Activated T-helper 2 cell treated with anti-CD3 and anti-CD28 coated beads, Interferon-gamma antibody, Interleukin-2, Interleukin-4, amounts not matched to agents 10 μg/mL and 5 μg/mL and 100 μg/mL, durations not matched to agents 14 hours and 24 hours and 36 hours (primary cell): ENCODE measurements around the gene RBM10. TPM values are rescaled to one million over a fixed set of nuclear protein-coding genes. Genes with fewer than 3 reads are reported as not detected.

Source experiments
- DNase-seq: peaks from one replicate; pipeline ENCODE4 v3.0.0; 2021; ENCODE audit warnings: low spot score
- H3K27ac Mint-ChIP-seq: one replicate; pipeline ENCODE4 v1.8.0; 2021; ENCODE audit warnings: mixed read lengths
- H3K27me3 Mint-ChIP-seq: one replicate; pipeline ENCODE4 v1.8.0; 2021; ENCODE audit warnings: low read depth, mixed read lengths
- H3K36me3 Mint-ChIP-seq: one replicate; pipeline ENCODE4 v1.8.0; 2021; ENCODE audit warnings: low read depth, mixed read lengths
- H3K4me1 Mint-ChIP-seq: one replicate; pipeline ENCODE4 v1.8.0; 2021; ENCODE audit warnings: low read depth, mixed read lengths
- H3K4me3 Mint-ChIP-seq: one replicate; pipeline ENCODE4 v1.8.0; 2021; ENCODE audit warnings: low read depth, mild to moderate bottlenecking, moderate library complexity, mixed read lengths
- H3K9me3 Mint-ChIP-seq: one replicate; pipeline ENCODE4 v1.8.0; 2021; ENCODE audit warnings: mixed read lengths
- intact Hi-C: fragments of 100-400 bp; cut with micrococcal nuclease; formaldehyde crosslinking; loops from one replicate; pipeline ENCODE4 v1.15.1; 2023
- total RNA-seq: library from RNA; stranded (reverse); gene quantifications from 2 replicates; pipeline ENCODE4 v1.2.3, GENCODE V29; 2022

RBM10 gene
- total RNA-seq, 1 donor from 2014 or later: 69.2 TPM

GRCh38 chrX:47224266-47224895 is 79.4 kb downstream of the RBM10 start:
- Mint-ChIP-seq H3K4me1 (peaks cover 19% of the 10 kb centered on the region), H3K27me3 (no peaks in the 10 kb centered on the region), H3K27ac (no peak overlapping the region), H3K36me3 (peaks cover 68% of the 10 kb centered on the region), H3K9me3 (no peaks in the 10 kb centered on the region), H3K4me3 (no peak overlapping the region)
- intact Hi-C loops: no loop called here
- no peak for DNase-seq

- intact Hi-C loops: no loop called here
- Mint-ChIP-seq H3K4me1 (peaks cover 14% of the 10 kb centered on the region), H3K36me3 (peaks cover 64% of the 10 kb centered on the region), H3K27ac (no peak overlapping the region), H3K4me3 (no peak overlapping the region), H3K27me3 (no peaks in the 10 kb centered on the region), H3K9me3 (no peaks in the 10 kb centered on the region)
- no peak for DNase-seq
Measured at GRCh38 chrX:47224896-47225290, 79.9 kb downstream of the RBM10 start.

GRCh38 chrX:47226071-47226470 is 81.0 kb downstream of the RBM10 start:
- intact Hi-C loops: no loop called here
- Mint-ChIP-seq H3K9me3 (no peaks in the 10 kb centered on the region), H3K36me3 (peaks cover 59% of the 10 kb centered on the region), H3K27me3 (no peaks in the 10 kb centered on the region), H3K27ac (peak overlapping the region; percentile 42), H3K4me3 (no peak overlapping the region), H3K4me1 (peaks cover 4% of the 10 kb centered on the region)
- no peak for DNase-seq

- DNase-seq: no peak
- Mint-ChIP-seq H3K4me1 (peaks cover 6% of the 10 kb centered on the region), H3K36me3 (peaks cover 59% of the 10 kb centered on the region), H3K27me3 (no peaks in the 10 kb centered on the region), H3K27ac (peak overlapping the region; percentile 42), H3K9me3 (no peaks in the 10 kb centered on the region), H3K4me3 (no peak overlapping the region)
- intact Hi-C loops: no loop called here
Measured at GRCh38 chrX:47226531-47227333, 81.7 kb downstream of the RBM10 start.

DNA sequence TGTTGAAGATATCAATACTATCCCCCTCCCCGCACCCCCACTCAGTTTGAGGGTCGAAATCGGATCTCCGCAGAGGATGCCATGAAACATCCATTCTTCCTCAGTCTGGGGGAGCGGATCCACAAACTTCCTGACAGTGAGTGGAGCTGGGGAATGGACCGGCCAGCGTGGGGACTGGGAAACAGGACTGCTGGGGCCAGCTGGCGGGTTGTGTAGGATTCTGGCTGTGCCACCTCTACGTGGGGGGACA is 82.2 kb downstream of the RBM10 start:
- no peak overlapping the region for H3K4me3 Mint-ChIP-seq
- H3K4me1 Mint-ChIP-seq: peaks cover 6% of the 10 kb centered on the region
- peaks cover 54% of the 10 kb centered on the region for H3K36me3 Mint-ChIP-seq
- H3K27ac Mint-ChIP-seq: no peak overlapping the region
- DNase-seq: no peak
- H3K9me3 Mint-ChIP-seq: no peaks in the 10 kb centered on the region
- H3K27me3 Mint-ChIP-seq: no peaks in the 10 kb centered on the region
- intact Hi-C loops: no loop called here

DNA sequence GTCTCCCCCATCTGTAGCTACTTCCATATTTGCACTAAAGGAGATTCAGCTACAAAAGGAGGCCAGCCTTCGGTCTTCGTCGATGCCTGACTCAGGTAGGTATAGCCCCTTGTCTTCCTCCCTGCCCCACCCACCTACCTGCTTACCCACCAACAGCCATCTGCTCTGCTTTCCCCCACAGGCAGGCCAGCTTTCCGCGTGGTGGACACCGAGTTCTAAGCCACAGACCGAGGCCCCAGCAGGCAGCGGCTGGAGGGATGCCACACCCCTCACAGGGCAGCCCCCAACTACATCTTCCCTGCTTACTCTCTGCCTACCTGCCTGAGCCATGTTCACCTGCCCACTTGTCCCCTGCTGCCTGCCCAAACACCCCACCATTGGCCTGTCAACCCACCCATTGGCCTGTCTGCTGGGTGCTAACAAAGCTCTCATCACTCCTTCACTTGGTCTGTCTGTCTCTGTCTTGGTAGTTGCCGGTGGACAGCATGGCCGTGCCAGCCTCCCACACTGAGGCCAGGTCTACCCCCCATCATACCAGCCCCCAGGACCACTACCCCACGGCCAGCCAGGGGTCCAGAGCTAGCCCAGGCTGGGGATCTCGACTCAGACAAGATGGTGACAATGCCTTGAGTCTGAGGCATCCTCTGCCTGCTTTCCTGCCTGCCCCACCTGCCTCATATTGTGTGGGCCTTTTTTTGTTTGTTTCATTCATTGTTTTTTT is 83.7 kb downstream of the RBM10 start:
- Mint-ChIP-seq H3K4me1 (peaks cover 8% of the 10 kb centered on the region), H3K27ac (no peak overlapping the region), H3K9me3 (no peaks in the 10 kb centered on the region), H3K4me3 (no peak overlapping the region), H3K36me3 (peaks cover 42% of the 10 kb centered on the region), H3K27me3 (no peaks in the 10 kb centered on the region)
- intact Hi-C loops: no loop called here
- DNase-seq: no peak

- no peak for DNase-seq
- Mint-ChIP-seq H3K27me3 (no peaks in the 10 kb centered on the region), H3K36me3 (peaks cover 36% of the 10 kb centered on the region), H3K4me1 (peaks cover 8% of the 10 kb centered on the region), H3K4me3 (no peak overlapping the region), H3K27ac (no peak overlapping the region), H3K9me3 (no peaks in the 10 kb centered on the region)
- intact Hi-C loops: no loop called here
Measured at GRCh38 chrX:47229427-47229826, 84.4 kb downstream of the RBM10 start.

DNA sequence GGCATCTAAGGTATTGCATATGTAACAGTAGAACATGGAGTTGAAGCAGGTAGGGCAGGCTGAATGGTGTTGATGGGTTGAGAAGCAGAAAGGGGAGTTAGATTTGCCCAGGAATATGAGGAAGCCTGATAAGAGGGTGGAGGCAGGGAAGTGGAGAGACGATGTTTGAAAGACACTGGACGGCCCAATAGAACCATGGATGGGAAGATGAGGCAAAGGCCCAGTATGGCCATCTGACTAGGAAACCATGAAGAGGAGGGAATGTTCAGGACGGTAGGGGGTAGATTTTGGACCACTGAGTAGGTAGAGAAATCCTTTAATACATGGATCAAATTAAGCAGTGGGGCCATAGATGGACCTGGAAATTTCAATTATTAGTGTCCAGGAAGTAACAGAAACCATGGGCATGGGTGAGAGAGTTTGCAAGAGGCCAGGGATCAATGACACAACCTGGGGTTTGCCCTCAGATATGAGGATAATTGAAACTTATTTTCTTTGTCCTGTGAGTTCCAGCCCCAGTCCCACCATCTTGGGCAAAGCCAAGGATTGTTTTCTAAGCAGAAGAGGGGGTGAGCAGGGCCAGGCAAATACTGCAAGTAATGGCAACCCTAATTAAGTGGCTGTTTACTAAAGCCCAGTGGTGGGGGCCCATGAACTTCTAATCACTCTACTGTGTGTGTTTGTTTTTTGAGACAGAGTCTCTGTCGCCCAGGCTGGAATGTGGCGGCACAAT is 85.3 kb downstream of the RBM10 start:
- H3K27ac Mint-ChIP-seq: peak overlapping the region; percentile 19
- DNase-seq: no peak
- H3K27me3 Mint-ChIP-seq: no peaks in the 10 kb centered on the region
- H3K4me1 Mint-ChIP-seq: peaks cover 10% of the 10 kb centered on the region
- no peak overlapping the region for H3K4me3 Mint-ChIP-seq
- H3K9me3 Mint-ChIP-seq: no peaks in the 10 kb centered on the region
- intact Hi-C loops: loop anchor here (10.0 kb wide), 1 partner anchor 84 kb away; no protein-coding TSS in a partner anchor
- peaks cover 37% of the 10 kb centered on the region for H3K36me3 Mint-ChIP-seq

DNA sequence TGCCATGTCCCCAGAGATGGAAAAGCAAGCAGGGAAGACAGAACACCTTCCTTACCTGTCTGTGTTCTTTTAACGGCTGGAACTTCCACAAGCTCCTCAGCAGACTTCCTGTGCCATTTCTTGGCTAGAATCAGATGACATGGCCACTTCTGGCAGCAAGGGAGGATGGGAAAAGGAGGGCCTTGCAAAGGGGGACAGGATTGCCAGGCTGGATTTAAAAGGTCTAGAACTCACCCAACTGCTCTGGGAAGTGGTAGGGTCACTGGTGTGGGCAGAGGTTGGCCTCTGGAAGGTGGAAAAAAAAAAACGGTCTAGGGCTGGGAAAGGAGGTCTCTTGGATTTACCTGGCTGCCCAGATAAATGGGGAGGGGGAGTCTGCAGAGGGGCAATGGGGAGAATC is 86.1 kb downstream of the RBM10 start:
- Mint-ChIP-seq H3K27ac (no peak overlapping the region), H3K27me3 (no peaks in the 10 kb centered on the region), H3K9me3 (no peaks in the 10 kb centered on the region), H3K4me1 (peaks cover 19% of the 10 kb centered on the region), H3K4me3 (no peak overlapping the region), H3K36me3 (peaks cover 33% of the 10 kb centered on the region)
- no peak for DNase-seq
- intact Hi-C loops: loop anchor here (10.0 kb wide), 1 partner anchor 84 kb away; no protein-coding TSS in a partner anchor

GRCh38 chrX:47232197-47232802 is 87.3 kb downstream of the RBM10 start:
- peaks cover 26% of the 10 kb centered on the region for H3K36me3 Mint-ChIP-seq
- H3K27me3 Mint-ChIP-seq: no peaks in the 10 kb centered on the region
- peaks cover 20% of the 10 kb centered on the region for H3K4me1 Mint-ChIP-seq
- peak overlapping the region; percentile 95 for H3K27ac Mint-ChIP-seq
- no peak for DNase-seq
- H3K9me3 Mint-ChIP-seq: no peaks in the 10 kb centered on the region
- peak overlapping the region; percentile 86 for H3K4me3 Mint-ChIP-seq
- intact Hi-C loops: loop anchor here (2.0 to 10.0 kb wide), 2 partner anchors 17 to 83 kb away; no protein-coding TSS in a partner anchor

- H3K36me3 Mint-ChIP-seq: peaks cover 26% of the 10 kb centered on the region
- H3K27ac Mint-ChIP-seq: peak within 1 kb of the TSS; percentile 95
- H3K27me3 Mint-ChIP-seq: no peaks in the 10 kb centered on the region
- peaks cover 20% of the 10 kb centered on the region for H3K4me1 Mint-ChIP-seq
- peak; percentile 16 for DNase-seq
- intact Hi-C loops: loop anchor here (1.0 to 10.0 kb wide), 4 partner anchors 15 to 82 kb away; partner anchors contain the start of genes CDK16 and UBA1
- H3K4me3 Mint-ChIP-seq: peak within 1 kb of the TSS; percentile 86
- no peaks in the 10 kb centered on the region for H3K9me3 Mint-ChIP-seq
Measured at GRCh38 chrX:47232803-47233332, 87.8 kb downstream of the RBM10 start, which contains the start of gene USP11. Gene USP11 (plus strand): TSS chrX:47233009. CDS start chrX:47233044, 35 bp downstream.
